Measurements from ENCODE around the gene SPINK4. TPM values are rescaled to one million over a fixed set of nuclear protein-coding genes. Genes with fewer than 3 reads are reported as not detected.

The SPINK4 gene
- polyA plus RNA-seq, 3 donors: not detected

GRCh38 chr9:33255014-33255413 lies 15.0 kb downstream of the SPINK4 start:
- no peak overlapping the region for H3K4me3 Mint-ChIP-seq
- no peaks in the 10 kb centered on the region for H3K4me1 ChIP-seq (ENCODE audit: control insufficient read depth in 1 of 2, insufficient read depth in 2 of 2, low read length in 2 of 2)
- no peak overlapping the region for H2AFZ ChIP-seq (ENCODE audit: insufficient read depth, low read depth, low read length, poor library complexity, severe bottlenecking)
- H3K4me1 Mint-ChIP-seq: peaks cover 2% of the 10 kb centered on the region
- no peak overlapping the region for H3K4me3 ChIP-seq (replicated peaks in 1 of 3; ENCODE audit: low read depth in 2 of 3, low read length in 3 of 3)
- peaks cover 84 to 97% of the 10 kb centered on the region in 2 donors for H3K36me3 ChIP-seq (replicated peaks in 1 of 2; ENCODE audit: control insufficient read depth in 1 of 2, insufficient read depth in 2 of 2, low read length in 2 of 2)
- intact Hi-C loops (cut with micrococcal nuclease): no loop called here
- H3K4me2 ChIP-seq (replicated peaks; ENCODE audit: extremely low read depth, low read length, poor library complexity, severe bottlenecking): no peak overlapping the region
- no peaks in the 10 kb centered on the region for H3K27me3 ChIP-seq (ENCODE audit: control insufficient read depth in 2 of 2, insufficient read depth in 2 of 2, low read length in 2 of 2)
- no peak for DNase-seq
- H3K27ac ChIP-seq (ENCODE audit: low read depth in 1 of 2, low read length in 2 of 2): no peak overlapping the region
- WGBS (ENCODE audit: insufficient coverage): over 99% methylated on average over 8 of the region's 8 CpGs
- H4K20me1 ChIP-seq (ENCODE audit: insufficient read depth, low read length): peaks cover 16% of the 10 kb centered on the region
- no peak for TF ChIP-seq CTCF (IDR thresholded peaks at IDR 0.05)
- no peaks in the 10 kb centered on the region for H3K9me3 ChIP-seq (replicated peaks in 1 of 2; ENCODE audit: control insufficient read depth in 1 of 2, insufficient read depth in 1 of 2, low read length in 2 of 2)
- H3K27me3 Mint-ChIP-seq (ENCODE audit: low read depth in 3 of 3): no peaks in the 10 kb centered on the region
- H3K9ac ChIP-seq (ENCODE audit: insufficient read depth, low read length, poor library complexity, severe bottlenecking): no peak overlapping the region
- H3K79me2 ChIP-seq (ENCODE audit: insufficient read depth, low read length): peaks cover 12% of the 10 kb centered on the region
- H3K27ac Mint-ChIP-seq: peak overlapping the region in 1 of 7 donors; percentile 71
- no peaks in the 10 kb centered on the region for H3K9me3 Mint-ChIP-seq
- H3K36me3 Mint-ChIP-seq: peaks cover 78 to 89% of the 10 kb centered on the region in 2 donors

- WGBS (ENCODE audit: insufficient coverage): 93% methylated on average over 2 of the region's 4 CpGs
- Histone ChIP-seq H2AFZ (ENCODE audit: insufficient read depth, low read depth, low read length, poor library complexity, severe bottlenecking) (no peak overlapping the region), H3K36me3 (replicated peaks in 1 of 2; ENCODE audit: control insufficient read depth in 1 of 2, insufficient read depth in 2 of 2, low read length in 2 of 2) (peaks cover 89 to 97% of the 10 kb centered on the region in 2 donors), H3K27me3 (ENCODE audit: control insufficient read depth in 2 of 2, insufficient read depth in 2 of 2, low read length in 2 of 2) (no peaks in the 10 kb centered on the region), H3K4me2 (replicated peaks; ENCODE audit: extremely low read depth, low read length, poor library complexity, severe bottlenecking) (no peak overlapping the region), H3K27ac (ENCODE audit: low read depth in 1 of 2, low read length in 2 of 2) (no peak overlapping the region), H3K79me2 (ENCODE audit: insufficient read depth, low read length) (peaks cover 14% of the 10 kb centered on the region), H3K9ac (ENCODE audit: insufficient read depth, low read length, poor library complexity, severe bottlenecking) (no peak overlapping the region), H3K4me3 (replicated peaks in 1 of 3; ENCODE audit: low read depth in 2 of 3, low read length in 3 of 3) (no peak overlapping the region), H3K9me3 (replicated peaks in 1 of 2; ENCODE audit: control insufficient read depth in 1 of 2, insufficient read depth in 1 of 2, low read length in 2 of 2) (no peaks in the 10 kb centered on the region), H4K20me1 (ENCODE audit: insufficient read depth, low read length) (peaks cover 17% of the 10 kb centered on the region), H3K4me1 (ENCODE audit: control insufficient read depth in 1 of 2, insufficient read depth in 2 of 2, low read length in 2 of 2) (no peaks in the 10 kb centered on the region)
- H3K4me3 Mint-ChIP-seq: no peak overlapping the region
- no peak for TF ChIP-seq CTCF (IDR thresholded peaks at IDR 0.05)
- H3K27ac Mint-ChIP-seq: no peak overlapping the region
- H3K4me1 Mint-ChIP-seq: peaks cover 2% of the 10 kb centered on the region
- DNase-seq: no peak
- H3K27me3 Mint-ChIP-seq (ENCODE audit: low read depth in 3 of 3): no peaks in the 10 kb centered on the region
- H3K36me3 Mint-ChIP-seq: peaks cover 81 to 91% of the 10 kb centered on the region in 2 donors
- no peaks in the 10 kb centered on the region for H3K9me3 Mint-ChIP-seq
- intact Hi-C loops (cut with micrococcal nuclease): no loop called here
Measured at GRCh38 chr9:33255471-33255870, 15.5 kb downstream of the SPINK4 start.
